HepG2 (cell line): ENCODE data around the gene SOX12. TPM values are rescaled to one million over a fixed set of nuclear protein-coding genes. Genes with fewer than 3 reads are reported as not detected.

ENCODE experiments used
- ATF2 ChIP-seq: sonication (generic); formaldehyde crosslinking; IDR thresholded peaks from 2 replicates; pipeline ENCODE4 v1.4.0; 2020; ENCODE audit warnings: missing genetic modification reagents
- CEBPB ChIP-seq: IDR thresholded peaks from 2 replicates; pipeline ENCODE4 v1.6.1; 2011; ENCODE audit warnings: low read depth, low read length, improper control_type of control experiment, borderline replicate concordance
- DNMT1 ChIP-seq: sonication (generic); formaldehyde crosslinking; IDR thresholded peaks from 2 replicates; pipeline ENCODE4 v1.5.1; 2020; ENCODE audit warnings: mild to moderate bottlenecking, missing genetic modification reagents
- ELF1 ChIP-seq: sonication (generic); formaldehyde crosslinking; IDR thresholded peaks from 2 replicates; pipeline ENCODE4 v1.4.0; 2020; ENCODE audit warnings: missing genetic modification reagents
- HIC2 ChIP-seq: sonication (generic); formaldehyde crosslinking; IDR thresholded peaks from 2 replicates; pipeline ENCODE4 v1.9.0; 2022; ENCODE audit warnings: low read depth, missing genetic modification reagents
- PTBP1 ChIP-seq: fragments of 200-400 bp; formaldehyde crosslinking; IDR thresholded peaks from 2 replicates; pipeline ENCODE4 v1.6.1; 2018; ENCODE audit warnings: low read length, low read depth; ENCODE audit not compliant: poor library complexity, severe bottlenecking
- TBX2 ChIP-seq: sonication (generic); formaldehyde crosslinking; IDR thresholded peaks from 2 replicates; pipeline ENCODE4 v1.5.0; 2020; ENCODE audit warnings: missing genetic modification reagents, mild to moderate bottlenecking, borderline replicate concordance
- TFDP2 ChIP-seq: sonication (generic); formaldehyde crosslinking; IDR thresholded peaks from 2 replicates; pipeline ENCODE4 v1.4.0; 2020; ENCODE audit warnings: missing genetic modification reagents
- ZFP91 ChIP-seq: sonication (generic); formaldehyde crosslinking; IDR thresholded peaks from 2 replicates; pipeline ENCODE4 v1.9.0; 2022; ENCODE audit warnings: missing genetic modification reagents, mild to moderate bottlenecking, borderline replicate concordance
- ZNF136 ChIP-seq: sonication (generic); formaldehyde crosslinking; IDR thresholded peaks from 2 replicates; pipeline ENCODE4 v1.8.1; 2022; ENCODE audit warnings: low read depth, mild to moderate bottlenecking, moderate library complexity, missing genetic modification reagents
- ZNF274 ChIP-seq: sonication (generic); formaldehyde crosslinking; IDR thresholded peaks from 2 replicates; pipeline ENCODE4 v1.5.1; 2020; ENCODE audit warnings: mild to moderate bottlenecking, missing genetic modification reagents
- ZNF281 ChIP-seq: sonication (generic); formaldehyde crosslinking; IDR thresholded peaks from 2 replicates; pipeline ENCODE4 v1.4.0; 2020; ENCODE audit warnings: missing genetic modification reagents, borderline replicate concordance
- ZNF546 ChIP-seq: sonication (generic); formaldehyde crosslinking; conservative IDR thresholded peaks from 2 replicates; pipeline ENCODE4 v1.8.1; 2023; ENCODE audit warnings: mild to moderate bottlenecking, missing genetic modification reagents
- ZNF83 ChIP-seq: sonication (generic); formaldehyde crosslinking; IDR thresholded peaks from 2 replicates; pipeline ENCODE4 v1.4.0; 2020; ENCODE audit warnings: missing genetic modification reagents, mild to moderate bottlenecking, borderline replicate concordance
- polyA plus RNA-seq, 8 experiments: library from polyadenylated mRNA; depleted of rRNA in 3 of 8; stranded (reverse) in 7 of 8; unstranded in 1 of 8; fragments of >200 nt; fragmentation: Illumina TruSeq in 4 of 8; extraction: Trizol in 4 of 8; gene quantifications; 2 replicates each; pipeline versions ENCODE4 v1.2.1 to v1.2.3, GENCODE V29; 2011 to 2016; ENCODE audit warnings: low read depth in 4 of 8, missing spikeins in 1 of 8, mixed read lengths in 1 of 8; ENCODE audit not compliant: insufficient read depth in 1 of 8
- total RNA-seq, 5 experiments: library from RNA; depleted of rRNA; stranded (reverse); fragments of >200 nt; fragmentation: Illumina TruSeq; extraction: Trizol; gene quantifications; 2 replicates each; pipeline ENCODE4 v1.2.3, GENCODE V29; 2016; ENCODE audit warnings: low read depth in 1 of 5
- TF ChIP-seq, protein P1 (sequence below): conservative IDR thresholded peaks from 2 replicates; pipeline ENCODE4 v1.6.1; 2018; ENCODE audit warnings: missing genetic modification reagents

SOX12 gene
- total and polyA plus RNA-seq, 2 of the 13 experiments (the other 11 are each of a cell fraction or from before 2014, with no cell fraction given): 10.0 to 18.7 TPM

DNA sequence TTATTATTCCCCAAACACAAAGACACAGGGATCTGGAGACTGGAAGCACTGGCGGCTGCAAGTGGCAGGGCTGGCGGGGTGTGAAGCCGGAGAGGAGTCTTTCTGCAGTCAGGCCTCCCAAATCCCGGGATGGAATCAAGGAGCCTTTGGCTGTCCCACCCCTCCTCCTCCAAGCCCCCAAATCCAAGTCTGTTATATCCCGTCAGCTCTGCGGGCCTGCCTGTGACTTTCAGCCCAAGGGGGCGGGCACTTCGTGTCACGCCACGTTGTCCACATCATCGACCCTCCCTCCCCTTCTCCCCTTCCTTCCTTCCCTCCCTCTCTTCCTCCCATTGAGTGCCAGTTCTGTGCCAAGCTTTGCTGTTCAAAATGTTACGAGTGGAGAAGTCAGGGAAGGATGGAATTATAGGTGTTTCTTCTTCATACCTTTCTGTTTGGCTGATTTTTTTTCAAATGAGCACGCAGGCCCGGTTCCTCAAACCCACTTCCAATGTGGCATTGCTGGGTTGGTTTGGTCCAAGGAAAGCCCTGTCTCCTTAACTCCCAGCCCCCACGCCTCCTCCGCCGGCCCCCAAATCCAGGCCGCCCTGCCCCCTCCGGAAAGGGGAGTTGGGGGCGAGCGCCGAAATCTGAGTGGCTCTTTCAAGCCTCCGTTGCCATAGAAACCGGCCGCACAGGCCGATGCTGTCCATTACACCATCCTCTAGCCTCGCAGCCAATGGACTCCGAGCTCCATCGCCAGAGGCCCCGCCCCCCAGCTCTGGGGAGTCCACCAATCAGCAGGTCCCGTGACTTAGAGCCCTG lies 15.3 kb upstream of the SOX12 start (continued):
- TF ChIP-seq ZNF136 (CRISPR knock-in tag) (peak; percentile 91; the same call in 1 of the 2 replicates), TFDP2 (CRISPR knock-in tag) (no peak), DNMT1 (CRISPR knock-in tag) (no peak), ZNF83 (no peak), ZNF546 (CRISPR knock-in tag) (0 out of 2 replicates have a peak, but pooled peaks have one; percentile 56), TBX2 (CRISPR knock-in tag) (peak; percentile 49; the same call in 1 of the 2 replicates), ZNF281 (CRISPR knock-in tag) (peak; percentile 74), CEBPB (peak; percentile 56; the same call in 1 of the 2 replicates), HIC2 (CRISPR knock-in tag) (peak; percentile 51; the same call in 1 of the 2 replicates), ELF1 (CRISPR knock-in tag) (peak; percentile 23; the same call in 1 of the 2 replicates), ZNF274 (CRISPR knock-in tag) (peak; percentile 80), PTBP1 (no peak), ATF2 (CRISPR knock-in tag) (peak; percentile 39; the same call in 1 of the 2 replicates), ZFP91 (CRISPR knock-in tag) (peak; percentile 90)
- TF ChIP-seq, protein P1, sequence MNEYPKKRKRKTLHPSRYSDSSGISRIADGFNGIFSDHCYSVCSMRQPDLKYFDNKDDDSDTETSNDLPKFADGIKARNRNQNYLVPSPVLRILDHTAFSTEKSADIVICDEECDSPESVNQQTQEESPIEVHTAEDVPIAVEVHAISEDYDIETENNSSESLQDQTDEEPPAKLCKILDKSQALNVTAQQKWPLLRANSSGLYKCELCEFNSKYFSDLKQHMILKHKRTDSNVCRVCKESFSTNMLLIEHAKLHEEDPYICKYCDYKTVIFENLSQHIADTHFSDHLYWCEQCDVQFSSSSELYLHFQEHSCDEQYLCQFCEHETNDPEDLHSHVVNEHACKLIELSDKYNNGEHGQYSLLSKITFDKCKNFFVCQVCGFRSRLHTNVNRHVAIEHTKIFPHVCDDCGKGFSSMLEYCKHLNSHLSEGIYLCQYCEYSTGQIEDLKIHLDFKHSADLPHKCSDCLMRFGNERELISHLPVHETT: no peak
